Loucy (cell line): ENCODE data around the gene PACRG.

ENCODE experiments used
- CTCF ChIP-seq: fragments of 200-600 bp; sonication (generic); conservative IDR thresholded peaks from 2 replicates; pipeline ENCODE4 v1.5.1; 2014; ENCODE audit warnings: mild to moderate bottlenecking, antibody characterized with exemption, low read length
- EZH2phosphoT487 ChIP-seq: fragments of 200-600 bp; IDR thresholded peaks from 2 replicates; pipeline ENCODE4 v1.6.1; 2018; ENCODE audit warnings: antibody characterized with exemption, mild to moderate bottlenecking, moderate library complexity, borderline replicate concordance

- TF ChIP-seq CTCF (no peak), EZH2phosphoT487 (no peak)
These were observed 404.4 kb downstream of the PACRG start for GRCh38 chr6:163132050-163132750.
